SK-N-SH (cell line): ENCODE data around the gene AP3S1. TPM values are rescaled to one million over a fixed set of nuclear protein-coding genes. Genes with fewer than 3 reads are reported as not detected.

Source experiments
- CTCF ChIA-PET: fragments of 300-600, 350-600 bp; formaldehyde crosslinking; extraction: SDS; loops from one replicate; lab custom pipeline; 2021; lab: Yijun Ruan, JAX
- POLR2A ChIA-PET: fragments of 350-600 bp; sonication (Branson Sonifier 250); formaldehyde crosslinking; extraction: SDS; loops from one replicate; lab custom pipeline; 2020; ENCODE audit warnings: antibody characterized with exemption, inconsistent platforms; lab: Yijun Ruan, JAX
- DNase-seq: peaks from one replicate; pipeline ENCODE4 v3.0.0; 2012
- H2AFZ ChIP-seq: fragments of 200-600 bp; sonication (generic); 2 replicates; pipeline ENCODE4 v1.8.1; 2016; ENCODE audit warnings: antibody characterized with exemption, mild to moderate bottlenecking, low read depth
- H3F3A ChIP-seq: fragments of 200-600 bp; sonication (generic); replicated peaks from 2 replicates; pipeline ENCODE3; 2016; ENCODE audit warnings: antibody characterized with exemption, mild to moderate bottlenecking; ENCODE audit not compliant: insufficient read depth
- H3K27ac ChIP-seq, 2 experiments: fragments of 200-500 bp in 1 of 2; fragments of 200-600 bp in 1 of 2; sonication (Bioruptor generic) in 1 of 2; sonication (generic), shearing (Covaris generic) in 1 of 2; 2 replicates each; pipeline versions ENCODE4 v1.5.1 to v1.6.1; 2014 to 2016; ENCODE audit warnings: low read depth in 2 of 2, inconsistent platforms in 1 of 2, low read length in 1 of 2, mild to moderate bottlenecking in 1 of 2, mixed read lengths in 1 of 2
- H3K27me3 ChIP-seq: fragments of 200-600 bp; sonication (generic), shearing (Covaris generic); 2 replicates; pipeline ENCODE4 v1.6.1; 2016; ENCODE audit warnings: mixed run types; ENCODE audit not compliant: insufficient read depth
- H3K36me3 ChIP-seq, 2 experiments: fragments of 200-500 bp in 1 of 2; fragments of 200-600 bp in 1 of 2; sonication (Bioruptor generic) in 1 of 2; sonication (generic) in 1 of 2; replicated peaks in 1 of 2; 2 replicates each; pipeline versions ENCODE3 to v1.5.1; 2014 to 2016; ENCODE audit warnings: low read length in 1 of 2, mild to moderate bottlenecking in 1 of 2; ENCODE audit not compliant: insufficient read depth in 2 of 2, control insufficient read depth in 1 of 2
- H3K4me1 ChIP-seq, 2 experiments: fragments of 200-500 bp in 1 of 2; fragments of 200-600 bp in 1 of 2; sonication (Bioruptor generic) in 1 of 2; sonication (generic), shearing (Covaris generic) in 1 of 2; 2 replicates each; pipeline versions ENCODE4 v1.5.1 to v1.6.1; 2014 to 2016; ENCODE audit warnings: low read depth in 1 of 2, low read length in 1 of 2, mixed run types in 1 of 2; ENCODE audit not compliant: insufficient read depth in 2 of 2, control insufficient read depth in 1 of 2
- H3K4me2 ChIP-seq: fragments of 200-600 bp; sonication (generic), shearing (Covaris generic); 2 replicates; pipeline ENCODE4 v1.6.1; 2017; ENCODE audit warnings: mixed run types
- H3K4me3 ChIP-seq, 2 experiments: fragments of 200-500 bp in 1 of 2; fragments of 200-600 bp in 1 of 2; sonication (Bioruptor generic) in 1 of 2; sonication (generic), shearing (Covaris generic) in 1 of 2; 2 replicates each; pipeline versions ENCODE4 v1.5.1 to v1.8.1; 2014 to 2016; ENCODE audit warnings: low read depth in 2 of 2, inconsistent platforms in 1 of 2, low read length in 1 of 2, mild to moderate bottlenecking in 1 of 2, mixed read lengths in 1 of 2, moderate library complexity in 1 of 2
- H3K79me2 ChIP-seq: fragments of 200-600 bp; sonication (generic); 2 replicates; pipeline ENCODE4 v1.8.1; 2017; ENCODE audit warnings: mild to moderate bottlenecking; ENCODE audit not compliant: insufficient read depth
- H3K9ac ChIP-seq: fragments of 200-600 bp; sonication (generic); 2 replicates; pipeline ENCODE4 v1.6.1; 2017; ENCODE audit warnings: mixed run types
- H3K9me2 ChIP-seq: fragments of 200-600 bp; sonication (generic); 2 replicates; pipeline ENCODE4 v1.6.1; 2017; ENCODE audit warnings: mixed run types
- H3K9me3 ChIP-seq: fragments of 200-600 bp; sonication (generic); 2 replicates; pipeline ENCODE4 v1.6.1; 2017; ENCODE audit warnings: mixed run types, mild to moderate bottlenecking, moderate library complexity
- H4K20me1 ChIP-seq: fragments of 200-600 bp; sonication (generic); 2 replicates; pipeline ENCODE4 v1.6.1; 2017; ENCODE audit warnings: mild to moderate bottlenecking, mixed run types; ENCODE audit not compliant: insufficient read depth
- CHD2 ChIP-seq: fragments of 150-350 bp; IDR thresholded peaks from 2 replicates; pipeline ENCODE4 v1.6.1; 2018; ENCODE audit warnings: low read length; ENCODE audit not compliant: partially characterized antibody
- EP300 ChIP-seq, 2 experiments: IDR thresholded peaks; 2 replicates each; pipeline versions ENCODE4 v1.4.0 to v1.6.1; 2012; ENCODE audit warnings: borderline replicate concordance in 1 of 2, low read depth in 1 of 2, low read length in 1 of 2
- FOXJ3 ChIP-seq: sonication (generic); formaldehyde crosslinking; IDR thresholded peaks from 2 replicates; pipeline ENCODE4 v1.5.1; 2020; ENCODE audit warnings: mild to moderate bottlenecking, missing genetic modification reagents
- GABPA ChIP-seq: IDR thresholded peaks from 2 replicates; pipeline ENCODE4 v1.4.0; 2012; ENCODE audit warnings: low read depth, mild to moderate bottlenecking
- POLR2AphosphoS5 ChIP-seq: IDR thresholded peaks from 2 replicates; pipeline ENCODE4 v1.6.1; 2012; ENCODE audit warnings: low read depth, low read length
- RXRA ChIP-seq: IDR thresholded peaks from 2 replicates; pipeline ENCODE4 v1.4.0; 2012; ENCODE audit warnings: low read depth, mild to moderate bottlenecking, borderline replicate concordance
- TCF12 ChIP-seq: IDR thresholded peaks from 2 replicates; pipeline ENCODE4 v1.4.0; 2012
- TEAD4 ChIP-seq: IDR thresholded peaks from 2 replicates; pipeline ENCODE4 v1.4.0; 2012; ENCODE audit warnings: mild to moderate bottlenecking, borderline replicate concordance; ENCODE audit not compliant: insufficient read depth
- polyA plus RNA-seq, 3 experiments: library from polyadenylated mRNA; depleted of rRNA; stranded (reverse); fragments of >200 nt; gene quantifications; 2 replicates each; pipeline ENCODE4 v1.2.3, GENCODE V29; 2012
- TF ChIP-seq, protein P1 (sequence below): fragments of 200-600 bp; sonication (generic); IDR thresholded peaks from 2 replicates; pipeline ENCODE4 v1.6.1; 2017; ENCODE audit warnings: antibody characterized with exemption, mild to moderate bottlenecking, moderate library complexity
- TF ChIP-seq, protein P2 (sequence below): IDR thresholded peaks from 2 replicates; pipeline ENCODE4 v1.4.0; 2012; ENCODE audit warnings: low read depth, borderline replicate concordance
- TF ChIP-seq, protein P3 (sequence below): IDR thresholded peaks from 2 replicates; pipeline ENCODE4 v1.6.1; 2012; ENCODE audit warnings: mild to moderate bottlenecking, low read depth, low read length, moderate library complexity

The AP3S1 gene
- polyA plus RNA-seq, 1 of the 3 experiments (the other 2 are of a cell fraction), result 21.6 TPM

DNA sequence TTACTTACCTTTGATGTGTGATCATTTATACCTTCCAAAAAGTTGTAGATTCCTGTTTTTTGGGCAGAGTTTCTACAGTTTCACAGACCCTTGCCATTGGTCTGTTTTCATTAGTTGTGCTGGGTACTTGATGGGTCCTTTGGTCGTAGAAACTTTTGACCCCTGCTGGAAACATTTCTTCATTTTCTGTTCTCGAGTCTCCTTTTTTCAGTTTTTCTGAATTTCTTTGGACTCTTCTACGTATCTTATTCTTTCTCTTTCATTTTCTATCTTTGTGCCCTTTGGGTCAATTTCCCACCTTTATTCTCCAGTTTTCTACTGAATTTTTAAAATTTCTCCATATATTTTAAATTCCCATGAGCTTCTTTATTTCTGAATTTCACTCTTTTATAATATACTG lies 16.7 kb downstream of the AP3S1 start (continued):
- TF ChIP-seq, protein P1, sequence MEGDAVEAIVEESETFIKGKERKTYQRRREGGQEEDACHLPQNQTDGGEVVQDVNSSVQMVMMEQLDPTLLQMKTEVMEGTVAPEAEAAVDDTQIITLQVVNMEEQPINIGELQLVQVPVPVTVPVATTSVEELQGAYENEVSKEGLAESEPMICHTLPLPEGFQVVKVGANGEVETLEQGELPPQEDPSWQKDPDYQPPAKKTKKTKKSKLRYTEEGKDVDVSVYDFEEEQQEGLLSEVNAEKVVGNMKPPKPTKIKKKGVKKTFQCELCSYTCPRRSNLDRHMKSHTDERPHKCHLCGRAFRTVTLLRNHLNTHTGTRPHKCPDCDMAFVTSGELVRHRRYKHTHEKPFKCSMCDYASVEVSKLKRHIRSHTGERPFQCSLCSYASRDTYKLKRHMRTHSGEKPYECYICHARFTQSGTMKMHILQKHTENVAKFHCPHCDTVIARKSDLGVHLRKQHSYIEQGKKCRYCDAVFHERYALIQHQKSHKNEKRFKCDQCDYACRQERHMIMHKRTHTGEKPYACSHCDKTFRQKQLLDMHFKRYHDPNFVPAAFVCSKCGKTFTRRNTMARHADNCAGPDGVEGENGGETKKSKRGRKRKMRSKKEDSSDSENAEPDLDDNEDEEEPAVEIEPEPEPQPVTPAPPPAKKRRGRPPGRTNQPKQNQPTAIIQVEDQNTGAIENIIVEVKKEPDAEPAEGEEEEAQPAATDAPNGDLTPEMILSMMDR, result no peak
- TF ChIP-seq, protein P2, sequence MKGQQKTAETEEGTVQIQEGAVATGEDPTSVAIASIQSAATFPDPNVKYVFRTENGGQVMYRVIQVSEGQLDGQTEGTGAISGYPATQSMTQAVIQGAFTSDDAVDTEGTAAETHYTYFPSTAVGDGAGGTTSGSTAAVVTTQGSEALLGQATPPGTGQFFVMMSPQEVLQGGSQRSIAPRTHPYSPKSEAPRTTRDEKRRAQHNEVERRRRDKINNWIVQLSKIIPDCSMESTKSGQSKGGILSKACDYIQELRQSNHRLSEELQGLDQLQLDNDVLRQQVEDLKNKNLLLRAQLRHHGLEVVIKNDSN, result no peak
- TF ChIP-seq GABPA, result no peak
- TF ChIP-seq, protein P3, sequence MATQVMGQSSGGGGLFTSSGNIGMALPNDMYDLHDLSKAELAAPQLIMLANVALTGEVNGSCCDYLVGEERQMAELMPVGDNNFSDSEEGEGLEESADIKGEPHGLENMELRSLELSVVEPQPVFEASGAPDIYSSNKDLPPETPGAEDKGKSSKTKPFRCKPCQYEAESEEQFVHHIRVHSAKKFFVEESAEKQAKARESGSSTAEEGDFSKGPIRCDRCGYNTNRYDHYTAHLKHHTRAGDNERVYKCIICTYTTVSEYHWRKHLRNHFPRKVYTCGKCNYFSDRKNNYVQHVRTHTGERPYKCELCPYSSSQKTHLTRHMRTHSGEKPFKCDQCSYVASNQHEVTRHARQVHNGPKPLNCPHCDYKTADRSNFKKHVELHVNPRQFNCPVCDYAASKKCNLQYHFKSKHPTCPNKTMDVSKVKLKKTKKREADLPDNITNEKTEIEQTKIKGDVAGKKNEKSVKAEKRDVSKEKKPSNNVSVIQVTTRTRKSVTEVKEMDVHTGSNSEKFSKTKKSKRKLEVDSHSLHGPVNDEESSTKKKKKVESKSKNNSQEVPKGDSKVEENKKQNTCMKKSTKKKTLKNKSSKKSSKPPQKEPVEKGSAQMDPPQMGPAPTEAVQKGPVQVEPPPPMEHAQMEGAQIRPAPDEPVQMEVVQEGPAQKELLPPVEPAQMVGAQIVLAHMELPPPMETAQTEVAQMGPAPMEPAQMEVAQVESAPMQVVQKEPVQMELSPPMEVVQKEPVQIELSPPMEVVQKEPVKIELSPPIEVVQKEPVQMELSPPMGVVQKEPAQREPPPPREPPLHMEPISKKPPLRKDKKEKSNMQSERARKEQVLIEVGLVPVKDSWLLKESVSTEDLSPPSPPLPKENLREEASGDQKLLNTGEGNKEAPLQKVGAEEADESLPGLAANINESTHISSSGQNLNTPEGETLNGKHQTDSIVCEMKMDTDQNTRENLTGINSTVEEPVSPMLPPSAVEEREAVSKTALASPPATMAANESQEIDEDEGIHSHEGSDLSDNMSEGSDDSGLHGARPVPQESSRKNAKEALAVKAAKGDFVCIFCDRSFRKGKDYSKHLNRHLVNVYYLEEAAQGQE, result no peak
- TF ChIP-seq TEAD4, result no peak

DNA sequence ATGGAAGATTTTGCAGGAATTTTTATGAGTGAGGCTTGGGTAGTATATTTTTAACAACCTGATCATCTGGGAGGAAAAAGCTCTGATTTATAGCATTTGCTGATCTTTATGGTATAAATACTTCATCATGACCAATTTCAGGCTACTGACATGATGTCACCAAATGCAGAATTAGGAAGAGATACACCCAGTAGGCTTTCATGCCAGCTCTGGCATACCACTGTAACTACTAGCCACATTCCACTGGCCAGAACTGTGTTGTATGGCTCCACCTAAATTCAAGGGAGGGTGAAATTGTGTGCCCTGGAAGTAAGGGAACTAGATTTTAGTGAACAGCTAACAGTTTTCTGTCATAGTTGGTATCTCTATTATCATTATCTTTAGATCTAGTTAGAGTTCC lies 17.6 kb downstream of the AP3S1 start:
- peaks cover 4% of the 10 kb centered on the region for H3F3A ChIP-seq
- no peaks in the 10 kb centered on the region for H3K9me3 ChIP-seq
- H3K27ac ChIP-seq, result no peak overlapping the region
- H3K27me3 ChIP-seq, result no peaks in the 10 kb centered on the region
- peaks cover 16% of the 10 kb centered on the region for H4K20me1 ChIP-seq
- peaks cover 0 to 14% of the 10 kb centered on the region in 2 experiments; a peak in 3 of 4 replicates for H3K4me1 ChIP-seq
- CTCF ChIA-PET, result interaction anchor here (1.2 kb wide), 2 partner anchors 13 to 15 kb away, joined by 3 read pairs; no protein-coding TSS in a partner anchor
- no peak overlapping the region for H3K9ac ChIP-seq
- no peak overlapping the region for H3K4me3 ChIP-seq
- no peak overlapping the region for H2AFZ ChIP-seq
- H3K36me3 ChIP-seq, result no peaks in the 10 kb centered on the region
- no peak for TF ChIP-seq TCF12
- no peak for TF ChIP-seq TEAD4
- no peak for TF ChIP-seq CHD2
- no peak for TF ChIP-seq POLR2AphosphoS5
- no peak for TF ChIP-seq RXRA
- no peak for TF ChIP-seq EP300 (IDR thresholded peaks at IDR 0.05; ENCODE audit: borderline replicate concordance in 1 of 2, low read depth in 1 of 2, low read length in 1 of 2)
- no peak for TF ChIP-seq FOXJ3 (CRISPR knock-in tag)
- H3K79me2 ChIP-seq, result peaks cover 81% of the 10 kb centered on the region
- POLR2A ChIA-PET, result no interaction called here
- no peak for DNase-seq
- no peaks in the 10 kb centered on the region for H3K9me2 ChIP-seq
- no peak overlapping the region for H3K4me2 ChIP-seq
